NCI-H2227 treated with DMSO at 0.1 percent for 48 hours (cell line): Measurements from ENCODE around the gene IRF7.

ENCODE experiments used
- DNase-seq: peaks from one replicate; lab custom pipeline; 2025; lab: John Stamatoyannopoulos, UW

IRF7 gene

DNA sequence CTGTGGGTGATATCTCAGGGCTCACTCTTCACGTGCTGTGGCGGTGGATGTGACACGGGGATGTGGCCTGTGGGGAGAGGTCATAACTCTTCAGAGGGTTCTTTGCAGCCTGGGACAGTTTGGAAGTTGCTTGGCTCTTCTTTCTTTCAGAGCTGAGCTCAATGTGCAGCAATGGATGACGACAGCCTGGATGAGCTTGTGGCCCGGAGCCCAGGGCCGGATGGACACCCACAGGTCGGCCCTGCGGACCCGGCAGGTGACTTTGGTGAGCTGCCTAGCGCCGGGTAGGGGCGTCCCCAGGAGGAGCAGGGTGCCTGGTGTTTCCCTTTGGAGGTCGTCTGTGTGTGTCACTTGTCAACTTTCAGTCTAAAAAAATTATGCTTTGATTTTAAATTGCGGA lies 34.4 kb downstream of the IRF7 start:
- no peak for DNase-seq

GRCh38 chr11:579830-580601 lies 35.7 kb downstream of the IRF7 start:
- DNase-seq = no peak

DNA sequence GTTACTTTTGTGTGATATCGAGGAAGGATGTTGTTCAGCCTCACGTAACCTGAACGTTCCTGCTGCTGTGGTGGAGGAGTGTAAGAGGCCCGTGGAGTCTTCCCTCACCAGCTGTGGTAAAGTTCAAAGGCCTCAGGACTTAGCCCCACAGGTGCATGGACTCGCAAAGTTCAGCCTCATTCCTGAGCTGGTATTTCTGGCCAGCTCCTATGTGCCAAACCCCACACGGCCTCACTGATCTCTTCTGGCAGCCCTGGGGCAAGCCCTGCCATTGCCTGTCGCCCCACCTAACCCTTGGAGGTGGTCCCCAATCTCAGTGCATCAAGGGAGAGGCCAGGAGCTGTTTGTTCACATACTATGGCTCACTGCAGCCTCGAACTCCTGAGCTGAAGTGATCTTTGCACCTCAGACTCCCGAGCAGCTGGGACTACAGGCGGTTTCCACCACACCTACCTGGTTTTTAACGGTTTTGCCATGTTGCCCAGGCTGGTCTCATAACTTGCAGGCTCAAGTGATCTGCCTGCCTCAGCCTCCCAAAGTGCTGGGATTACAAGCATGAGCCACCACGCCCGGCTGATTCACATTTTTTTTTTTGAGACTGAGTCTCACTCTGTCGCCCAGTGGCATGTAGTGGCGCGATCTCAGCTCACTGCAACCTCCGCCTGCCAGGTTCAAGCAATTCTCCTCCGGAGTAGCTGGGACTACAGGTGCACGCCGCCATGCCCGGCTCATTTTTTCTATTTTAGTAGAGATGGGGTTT lies 37.3 kb downstream of the IRF7 start:
- no peak for DNase-seq

- DNase-seq = no peak
Observed at GRCh38 chr11:577611-577894, 38.2 kb downstream of the IRF7 start.

DNA sequence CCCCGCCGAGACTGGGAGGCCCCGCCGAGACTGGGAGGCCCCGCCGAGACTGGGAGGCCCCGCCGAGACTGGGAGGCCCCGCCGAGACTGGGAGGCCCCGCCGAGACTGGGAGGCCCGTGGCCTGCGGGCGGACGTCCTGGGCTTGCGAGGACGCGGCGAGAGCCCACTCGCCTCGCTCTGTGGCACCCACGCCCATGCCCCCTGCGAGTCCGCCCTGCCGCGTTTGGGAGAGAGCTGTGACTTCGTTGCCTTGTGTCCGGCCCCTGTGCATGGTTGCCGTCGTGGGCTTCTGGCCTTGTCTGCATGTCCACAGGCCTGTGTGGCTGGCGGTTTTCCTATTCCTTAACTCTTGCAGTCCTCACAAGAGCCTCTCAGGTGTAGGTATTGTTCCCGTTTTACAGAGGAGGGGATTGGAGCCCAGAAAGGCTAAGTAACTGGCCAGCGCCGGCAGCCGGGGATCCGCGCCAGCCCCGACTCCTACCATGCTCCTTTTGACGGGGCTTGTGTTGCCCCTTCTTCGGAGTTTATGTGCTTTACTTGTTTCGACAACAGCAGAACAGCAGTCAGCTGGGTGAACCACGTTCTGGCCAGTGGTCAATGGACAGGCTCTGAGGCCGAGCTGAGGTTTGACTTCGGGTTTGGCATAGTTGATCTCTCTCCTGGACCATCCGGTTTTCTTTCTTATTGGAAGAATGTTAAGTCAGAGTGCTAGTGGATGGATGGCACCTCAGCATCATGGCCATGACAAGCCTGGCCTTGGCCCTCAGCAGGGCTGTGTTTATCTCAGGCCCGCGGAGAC lies 38.7 kb downstream of the IRF7 start:
- no peak for DNase-seq

DNA sequence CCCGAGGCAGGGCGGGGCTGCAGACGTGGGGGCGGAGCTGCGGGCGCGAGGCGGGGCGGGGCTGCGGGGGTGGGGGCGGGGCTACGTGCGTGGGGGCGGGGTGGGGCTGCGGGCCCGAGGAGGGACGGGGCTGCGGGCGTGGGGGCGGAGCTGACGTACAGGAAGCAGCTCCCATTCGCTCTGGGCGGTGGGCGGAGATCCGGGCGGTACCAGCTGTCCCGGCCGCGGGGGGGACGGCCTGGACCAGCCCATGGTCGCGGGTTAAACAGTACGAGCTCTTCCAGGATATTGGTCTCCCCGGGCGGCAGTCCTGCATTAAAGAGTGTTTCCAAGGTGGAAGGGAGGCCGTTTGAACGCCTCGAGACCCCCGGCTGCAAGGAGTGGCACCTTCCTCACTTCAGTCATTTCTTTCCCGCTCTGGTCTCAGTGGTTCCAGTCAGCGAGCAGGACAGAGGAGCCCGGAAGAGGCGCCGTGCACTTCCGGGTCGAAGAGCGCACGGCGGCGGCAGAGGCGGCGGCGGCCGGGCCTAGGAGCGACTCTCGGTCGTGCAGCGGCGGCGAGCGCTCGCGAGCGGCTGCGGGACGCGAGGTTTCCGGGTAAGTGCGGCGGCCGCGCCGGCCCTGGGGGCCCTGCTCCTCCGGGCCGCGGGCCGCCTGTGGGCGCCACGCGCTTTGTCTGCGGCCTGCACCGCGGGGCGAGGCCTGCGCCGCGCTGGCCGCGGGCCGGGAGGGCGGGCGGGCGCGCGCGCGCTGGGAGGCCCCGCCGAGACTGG lies 39.6 kb downstream of the IRF7 start, which contains the start of gene PHRF1:
Gene PHRF1 (plus strand): TSS at position 475 of the 773 bp plus-strand sequence. CDS start 5,043 bp downstream, outside the sequence.
- peak; percentile 100 for DNase-seq

DNA sequence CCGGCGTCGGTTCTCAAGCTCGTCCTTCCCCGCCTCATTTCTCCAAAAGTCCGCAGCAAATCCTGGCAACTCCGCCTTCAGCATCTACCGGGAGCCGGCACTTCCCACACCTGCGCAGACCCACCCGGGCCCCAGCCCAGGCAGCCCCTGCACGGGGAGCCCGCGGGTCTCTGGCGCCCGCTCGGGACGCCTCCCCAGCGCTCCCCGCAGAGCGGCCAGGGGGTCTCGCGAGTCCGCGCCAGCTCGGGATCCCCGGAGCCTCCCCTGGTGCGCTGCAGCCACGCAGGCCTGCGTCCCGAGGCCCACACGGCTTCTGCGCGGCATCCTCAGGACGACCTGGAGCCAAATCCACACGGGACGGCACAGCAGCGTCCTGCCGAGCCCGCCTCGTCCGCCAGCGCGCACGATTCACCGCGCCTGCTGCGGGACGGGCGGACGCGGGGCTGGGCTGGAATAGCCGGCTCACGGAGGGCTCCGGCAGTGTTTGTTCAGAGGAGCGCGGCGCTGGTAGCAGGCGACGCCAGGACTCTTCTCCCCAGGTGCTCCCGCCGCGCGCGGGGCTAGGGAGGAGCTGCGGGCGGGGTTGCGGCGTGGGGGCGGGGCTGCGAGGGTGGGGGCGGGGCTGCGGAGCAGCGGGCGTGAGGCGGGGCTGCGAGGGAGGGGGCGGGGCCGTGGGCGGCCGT lies 40.3 kb downstream of the IRF7 start:
- peak; percentile 93 for DNase-seq

GRCh38 chr11:574632-575312 lies 41.0 kb downstream of the IRF7 start:
- no peak for DNase-seq

DNA sequence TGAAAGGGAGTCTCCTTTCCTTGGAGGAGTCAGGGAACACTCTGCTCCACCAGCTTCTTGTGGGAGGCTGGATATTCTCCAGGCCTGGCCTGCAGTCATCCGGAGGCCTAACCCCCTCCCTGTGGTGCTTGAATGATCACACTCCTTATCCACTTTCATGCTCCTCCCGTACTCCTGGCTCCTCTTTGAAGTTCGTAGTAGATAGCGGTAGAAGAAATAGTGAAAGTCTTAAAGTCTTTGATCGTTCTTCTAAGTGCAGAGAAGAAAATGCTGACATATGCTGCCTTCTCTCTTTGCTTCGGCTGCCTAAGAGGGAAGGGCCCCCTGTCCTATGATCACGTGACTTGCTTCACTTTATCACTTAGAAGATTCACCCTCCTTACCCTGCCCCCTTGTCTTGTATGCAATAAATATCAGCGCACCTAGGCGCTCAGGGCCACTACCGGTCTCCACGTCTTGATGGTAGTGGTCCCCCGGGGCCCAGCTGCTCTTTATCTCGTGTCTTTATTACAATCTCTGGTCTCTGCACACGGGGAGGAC lies 41.6 kb downstream of the IRF7 start:
- peak; percentile 26 for DNase-seq

DNA sequence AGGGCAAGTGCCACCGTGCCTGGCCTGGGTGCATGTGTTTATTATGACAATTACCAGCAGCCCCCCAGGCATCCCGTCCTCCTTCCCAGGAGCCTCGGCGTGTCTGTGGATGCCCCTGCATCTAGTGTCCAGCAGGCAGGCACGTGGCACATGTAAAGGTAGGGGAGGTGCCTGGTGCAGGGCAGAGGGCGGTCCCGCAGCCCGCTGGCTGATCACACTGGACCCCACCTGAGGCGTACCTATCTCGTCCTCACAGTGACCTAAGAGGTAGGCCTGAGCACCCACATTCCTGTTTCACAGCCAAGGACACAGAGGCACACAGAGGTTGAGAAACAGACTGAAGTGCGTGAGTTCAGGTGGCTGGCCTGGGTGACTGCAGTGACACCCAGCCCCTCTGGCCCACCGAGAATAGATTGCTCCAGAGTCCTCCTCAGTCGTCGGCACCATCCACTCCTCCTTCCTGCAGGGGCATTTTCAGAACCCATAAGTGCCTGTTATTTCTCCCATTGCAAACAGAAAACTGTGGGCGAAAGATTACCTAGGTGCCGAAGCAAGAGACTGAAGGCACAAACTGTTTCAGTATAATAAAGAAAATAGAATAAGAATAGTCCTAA lies 42.5 kb downstream of the IRF7 start:
- no peak for DNase-seq

GRCh38 chr11:571802-572185 lies 44.0 kb downstream of the IRF7 start:
- no peak for DNase-seq

GRCh38 chr11:569158-569885 lies 46.4 kb downstream of the IRF7 start:
- no peak for DNase-seq

DNA sequence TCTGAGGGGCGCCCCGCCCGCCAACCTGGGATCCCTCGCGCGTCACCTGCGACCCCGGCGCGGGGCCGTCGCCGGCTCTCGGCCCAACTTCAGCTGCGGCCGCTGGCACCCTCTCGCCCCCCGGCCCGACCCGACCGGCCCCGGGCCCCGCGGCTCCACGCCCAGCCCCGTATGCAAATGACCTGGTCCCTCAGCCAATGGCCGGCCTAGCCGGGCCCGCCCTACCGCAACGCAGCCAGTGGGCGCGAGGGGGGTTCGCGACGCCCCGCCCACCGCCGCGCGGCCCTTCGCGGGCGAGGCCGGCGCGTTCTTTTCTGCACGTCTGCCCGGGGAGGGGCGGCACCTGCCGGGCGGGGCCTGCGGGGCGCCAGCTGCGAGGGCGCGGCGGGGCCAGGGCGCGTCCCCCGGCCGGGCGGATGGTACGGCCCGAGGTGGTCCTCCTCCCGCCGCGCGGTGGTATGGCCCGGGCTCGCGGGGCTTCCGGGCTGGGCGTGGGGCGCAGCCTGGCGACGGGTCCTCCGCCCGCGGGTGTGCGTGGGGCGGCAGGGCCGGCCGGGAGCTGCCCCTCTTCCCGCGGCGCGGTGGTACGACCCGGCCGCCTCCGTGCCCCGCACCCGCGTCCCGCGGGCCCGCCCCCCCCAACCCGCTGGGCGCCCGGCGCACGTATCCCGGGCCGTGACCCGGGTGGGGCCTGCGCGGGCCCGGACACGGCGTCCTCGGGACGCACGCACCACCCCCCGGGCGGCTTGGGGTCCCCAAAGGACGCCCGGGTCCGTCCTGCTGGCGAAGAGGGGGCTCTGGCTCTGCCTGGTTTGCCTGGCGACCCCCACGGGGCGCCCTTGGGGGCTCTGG lies 47.2 kb downstream of the IRF7 start:
- peak; percentile 95 for DNase-seq

DNA sequence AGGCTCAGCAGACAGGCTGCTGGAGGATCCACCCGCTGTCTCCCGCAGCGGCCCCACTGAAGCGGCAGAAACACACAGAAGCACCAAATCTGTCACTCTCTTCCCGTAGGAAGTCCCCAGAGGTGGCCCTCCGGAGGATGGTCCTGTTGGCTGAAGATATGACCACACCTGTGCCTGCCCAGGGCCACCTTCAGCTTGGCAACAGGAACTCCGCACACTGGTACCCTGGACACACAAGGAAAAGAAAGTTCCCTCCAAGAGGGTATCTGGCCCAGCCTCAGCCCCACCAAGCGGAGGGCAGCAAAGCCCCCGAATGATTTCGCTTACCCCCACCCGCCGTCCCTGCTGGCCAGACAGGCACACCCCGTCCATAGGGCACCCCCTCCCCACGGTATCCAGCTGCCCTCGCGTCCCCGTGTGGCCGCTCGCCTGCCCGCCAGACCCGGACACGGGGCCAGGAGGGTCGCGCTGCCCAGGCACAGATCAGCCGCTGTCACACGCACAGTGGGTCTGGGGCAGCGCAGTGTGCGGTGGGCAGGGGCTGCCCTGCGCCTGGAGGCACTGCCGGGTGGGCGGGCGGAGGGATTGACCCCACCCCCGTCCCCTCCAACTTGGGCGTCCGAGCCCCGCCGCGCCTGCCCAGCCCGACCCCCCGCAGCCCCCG lies 48.0 kb downstream of the IRF7 start:
- DNase-seq = no peak

DNA sequence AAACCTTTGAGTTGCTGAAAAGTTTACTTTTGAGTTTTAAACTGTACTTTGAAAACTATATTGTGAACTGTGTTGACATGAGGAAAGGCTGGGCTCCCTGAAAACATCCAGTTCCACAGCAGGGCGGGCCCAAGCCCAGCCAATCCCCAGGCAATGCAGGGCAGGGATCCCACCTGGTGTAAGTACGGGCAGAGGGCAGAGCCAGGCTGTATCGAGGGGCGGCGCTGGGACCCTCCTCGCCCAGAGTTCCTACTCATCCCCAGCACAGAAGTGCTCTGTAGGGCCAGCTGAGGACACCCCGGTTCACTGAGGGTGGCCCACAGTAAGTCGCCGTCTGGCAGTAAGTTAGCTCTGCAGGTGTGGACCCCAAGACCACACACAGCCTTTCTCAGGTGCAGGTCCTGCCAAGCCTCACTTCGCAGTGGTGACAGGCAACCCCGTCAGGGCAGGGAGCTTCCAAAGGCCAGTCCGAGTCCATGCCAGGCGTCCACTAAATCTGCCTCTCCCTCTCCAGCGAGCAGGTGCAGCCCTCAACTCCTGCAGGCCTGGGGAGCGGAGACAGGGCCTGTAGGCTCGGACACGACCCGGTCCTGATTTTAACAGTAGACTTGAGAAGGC lies 48.6 kb downstream of the IRF7 start:
- DNase-seq = no peak

DNA sequence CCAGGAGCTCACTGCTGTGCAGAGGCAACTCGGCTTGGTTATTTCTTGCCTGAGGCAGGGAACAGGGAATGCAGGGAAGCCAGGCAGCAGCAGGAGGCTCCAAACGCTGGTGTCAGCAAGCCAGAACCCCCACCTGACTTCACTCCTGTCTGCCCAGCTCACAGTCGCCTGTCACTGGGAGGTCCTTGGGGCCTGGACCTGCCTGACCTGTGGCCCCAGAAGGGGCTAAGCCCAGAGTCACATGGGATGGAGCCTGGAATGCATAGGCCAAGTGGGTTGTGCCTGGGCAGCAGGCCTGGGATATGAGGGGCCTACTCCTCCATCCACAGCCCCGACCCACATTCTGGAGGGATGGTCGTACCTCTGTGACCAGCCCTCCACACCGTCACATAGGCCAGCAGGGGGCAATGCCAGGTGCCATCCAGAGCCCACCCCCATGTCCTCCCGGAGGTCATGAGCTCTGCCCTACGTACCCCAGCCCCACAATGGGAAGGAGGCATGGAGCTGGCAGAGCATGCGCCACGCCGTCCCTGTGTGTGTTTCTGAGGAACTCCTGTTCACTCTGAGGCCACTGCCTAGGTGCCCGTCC lies 49.7 kb downstream of the IRF7 start:
- DNase-seq = no peak
